Erythroblast (primary cell): ENCODE measurements around the gene COMMD4.
"Not testable (repeated sequence)": the region's sequence is repeated elsewhere in the genome, so short reads cannot be mapped to it uniquely, and the experiment has no call there.

Experiments
- DNase-seq, 2 experiments: peaks; one replicate each; lab custom pipeline; 2025; lab: John Stamatoyannopoulos, UW
- GATA1 ChIP-seq: IDR thresholded peaks from 2 replicates; pipeline ENCODE4 v1.6.1; 2011; ENCODE audit warnings: low read depth, mild to moderate bottlenecking, control low read depth, low read length, moderate library complexity
- POLR2A ChIP-seq: IDR thresholded peaks from 2 replicates; pipeline ENCODE4 v1.6.1; 2011; ENCODE audit warnings: mild to moderate bottlenecking, low read length

COMMD4 gene

DNA sequence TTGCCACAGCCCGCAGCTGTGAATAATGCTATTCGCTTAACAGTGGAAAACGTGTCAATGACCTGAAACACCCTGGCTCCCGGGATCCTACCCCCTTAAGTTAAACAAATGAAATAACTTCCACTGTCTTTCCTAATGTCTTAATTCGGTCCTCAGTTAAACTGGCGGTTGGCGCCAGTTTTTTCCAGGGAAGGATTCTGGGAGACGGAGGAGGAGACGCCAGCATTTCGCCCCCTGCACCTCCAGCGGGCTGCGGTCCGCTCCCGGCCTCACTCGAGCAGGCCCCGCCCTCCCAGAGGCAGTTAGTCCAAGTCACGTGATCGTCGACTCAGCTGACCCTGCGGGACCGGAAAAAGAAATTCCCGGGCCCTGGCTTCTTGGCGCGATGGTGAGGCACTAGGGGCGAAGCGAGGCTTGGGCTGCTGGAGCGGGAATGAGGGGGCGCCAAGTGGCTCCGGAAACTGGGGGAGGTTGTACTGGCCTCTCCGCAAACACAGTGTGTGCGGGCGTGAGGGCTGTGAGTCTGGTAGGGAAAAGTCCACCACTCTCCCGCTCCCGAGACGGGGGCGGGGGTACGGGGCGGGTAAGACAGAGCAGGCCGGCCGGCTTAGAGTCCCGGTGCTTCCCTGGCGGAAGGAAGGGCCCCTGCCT is at the start of gene COMMD4:
TSS of gene COMMD4 (plus strand) at position 359 of the 651 bp plus-strand sequence. CDS start at position 386, 27 bp downstream.
- TF ChIP-seq GATA1 (no peak), POLR2A (peak; percentile 73)
- DNase-seq = peak; percentile 94

DNA sequence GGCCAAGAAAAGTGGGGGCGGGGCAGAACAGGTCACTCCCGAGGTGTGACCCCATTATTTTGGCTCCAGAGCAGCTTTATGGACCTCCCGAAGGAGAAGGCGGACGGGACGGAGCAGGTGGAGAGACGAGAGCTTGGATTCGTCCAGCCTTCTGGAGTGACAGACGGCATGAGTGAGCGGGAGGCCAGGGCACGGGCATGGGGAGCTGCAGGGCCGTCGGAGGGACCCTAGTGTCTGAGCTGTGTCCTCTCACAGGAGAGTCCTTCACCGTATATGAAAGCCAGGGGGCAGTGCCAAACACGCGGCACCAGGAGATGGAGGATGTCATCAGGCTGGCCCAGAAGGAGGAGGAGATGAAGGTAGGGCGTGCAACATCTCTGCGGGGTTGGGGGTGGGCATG is 42.2 kb upstream of the COMMD4 start:
- DNase-seq = not testable (repeated sequence)

DNA sequence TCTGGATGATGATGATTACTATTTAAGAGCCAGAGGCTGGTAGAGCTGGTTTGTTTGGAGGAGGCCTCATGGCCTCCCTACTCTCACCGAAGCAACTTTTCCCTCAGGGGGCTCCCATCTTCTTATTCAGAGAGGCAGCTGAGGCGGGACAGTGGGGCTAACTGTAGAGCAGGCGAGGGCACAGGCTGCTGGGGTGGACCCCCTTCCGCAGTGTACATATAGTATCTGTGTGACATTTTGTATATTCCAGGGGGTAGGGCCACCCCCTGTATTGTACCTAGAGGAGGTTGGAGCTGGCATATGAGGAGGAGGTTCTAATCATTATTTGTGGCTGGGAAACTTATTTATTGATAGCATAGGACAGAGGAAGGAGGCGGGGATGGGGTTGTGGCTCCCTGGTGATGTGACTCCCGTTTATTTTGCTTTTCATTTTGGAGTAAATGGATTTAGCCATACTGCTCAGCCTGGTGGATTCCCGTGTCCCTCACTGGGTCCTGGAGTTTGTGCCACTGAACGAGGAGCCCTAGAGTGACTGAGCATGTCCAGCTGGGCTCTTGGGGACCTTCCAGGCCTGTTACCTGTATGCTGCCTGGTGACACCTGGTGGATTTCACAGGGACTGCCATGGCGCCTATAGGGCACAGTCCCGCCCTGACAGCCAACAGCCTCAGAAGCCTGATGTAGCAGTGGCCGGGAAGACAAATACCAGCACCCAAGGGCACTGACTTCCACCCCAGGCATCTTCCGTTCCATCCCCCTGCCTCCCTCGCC is 37.1 kb upstream of the COMMD4 start:
- not testable (repeated sequence) for DNase-seq

DNA sequence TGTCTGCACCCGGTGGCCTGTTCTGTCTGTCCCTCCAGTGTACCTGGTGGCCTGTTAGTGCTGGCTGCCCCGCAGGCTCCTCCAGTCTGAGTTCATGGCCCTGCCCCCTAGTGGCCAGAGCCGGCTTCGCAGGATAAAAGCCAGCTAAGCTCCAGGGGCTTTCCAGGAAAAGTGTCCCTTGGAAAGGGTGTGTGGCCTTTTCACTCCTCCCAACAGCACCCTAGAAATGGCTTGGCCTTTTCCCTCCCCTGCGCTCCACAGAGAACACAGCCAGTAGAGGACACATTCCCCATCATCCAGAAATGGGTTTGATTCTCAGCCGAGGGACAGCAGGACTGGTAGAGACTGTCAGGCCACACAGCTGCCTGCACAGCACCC is 36.6 kb upstream of the COMMD4 start:
- DNase-seq = not testable (repeated sequence)

DNA sequence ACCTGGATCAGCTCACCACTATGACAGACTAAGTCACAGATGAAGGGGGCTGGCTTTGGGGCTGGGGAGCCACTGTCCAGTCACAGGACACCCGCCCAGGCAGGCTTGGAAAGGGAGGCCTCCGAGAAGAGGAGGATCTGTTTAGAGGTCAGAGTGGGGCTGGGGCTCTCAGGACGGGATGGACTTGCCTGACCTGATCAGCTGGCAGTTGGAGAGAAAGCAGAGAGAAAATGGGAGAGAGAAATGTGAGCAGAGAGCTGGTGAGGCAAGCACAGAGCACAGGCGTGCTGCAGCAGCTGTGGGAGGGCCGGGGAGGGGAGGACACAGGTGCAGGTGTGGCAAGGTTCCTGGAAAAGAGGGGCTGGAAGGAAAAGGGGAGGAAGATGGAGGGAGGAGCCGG is 35.8 kb upstream of the COMMD4 start:
- DNase-seq = not testable (repeated sequence)

DNA sequence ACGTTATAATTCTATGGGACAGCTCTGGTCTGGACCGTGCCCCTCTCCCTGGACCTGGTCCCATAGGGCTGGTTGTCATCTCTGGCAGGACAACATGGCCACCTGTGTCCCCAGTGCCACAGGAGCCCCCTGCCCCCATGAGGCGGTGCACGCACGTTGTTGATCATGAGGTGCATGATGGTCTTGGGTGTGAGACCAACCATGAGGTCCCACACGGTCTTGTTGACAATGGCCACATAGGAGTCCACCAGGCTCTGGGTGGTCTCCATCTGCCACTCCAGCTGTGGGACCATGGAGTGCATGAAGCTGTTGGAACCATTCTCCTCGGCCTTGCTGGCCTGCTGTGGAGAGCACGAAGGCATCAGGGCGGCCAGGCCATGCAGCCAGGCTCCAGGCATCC is 33.5 kb upstream of the COMMD4 start:
- DNase-seq = no peak
- no peak for TF ChIP-seq GATA1

DNA sequence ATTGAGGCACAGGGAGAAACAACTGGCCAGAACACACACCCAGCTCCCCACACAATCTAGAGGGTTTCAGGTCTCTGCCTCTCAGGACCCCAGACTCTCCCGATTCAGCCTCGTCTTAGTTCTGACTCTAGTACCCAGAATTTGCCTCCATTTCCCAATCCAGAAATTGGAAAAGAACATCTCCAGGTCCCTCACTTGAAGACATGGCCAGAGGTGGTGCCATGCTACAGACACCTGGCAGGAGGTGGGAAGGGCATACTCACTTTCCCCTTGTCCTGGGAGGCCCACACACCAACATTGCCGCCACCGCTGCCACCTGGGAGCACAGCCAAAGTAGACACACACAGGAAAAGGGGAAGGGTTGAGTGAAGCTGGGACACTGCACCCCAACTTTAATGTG is 33.1 kb upstream of the COMMD4 start:
- DNase-seq = not testable (repeated sequence)

DNA sequence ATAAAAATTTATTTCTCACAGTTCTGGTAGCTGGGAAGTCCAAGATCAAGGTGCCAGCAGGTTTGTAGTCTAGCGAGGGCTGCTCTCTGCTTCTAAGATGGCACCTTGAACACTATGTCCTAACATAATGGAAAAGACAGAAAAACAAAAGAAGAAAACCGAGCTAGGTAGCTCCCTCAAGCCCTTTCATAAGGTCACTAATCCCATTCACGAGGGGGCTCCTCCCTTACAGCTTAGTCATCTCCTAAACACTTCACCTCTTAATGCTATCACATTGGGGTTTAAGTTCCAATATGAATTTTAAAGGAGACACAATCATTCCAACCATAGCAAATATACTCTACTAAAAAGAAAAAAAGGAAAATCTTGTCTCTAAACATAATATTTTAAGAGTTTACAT is 29.7 kb upstream of the COMMD4 start:
- TF ChIP-seq POLR2A = no peak
- no peak for TF ChIP-seq GATA1
- no peak for DNase-seq

DNA sequence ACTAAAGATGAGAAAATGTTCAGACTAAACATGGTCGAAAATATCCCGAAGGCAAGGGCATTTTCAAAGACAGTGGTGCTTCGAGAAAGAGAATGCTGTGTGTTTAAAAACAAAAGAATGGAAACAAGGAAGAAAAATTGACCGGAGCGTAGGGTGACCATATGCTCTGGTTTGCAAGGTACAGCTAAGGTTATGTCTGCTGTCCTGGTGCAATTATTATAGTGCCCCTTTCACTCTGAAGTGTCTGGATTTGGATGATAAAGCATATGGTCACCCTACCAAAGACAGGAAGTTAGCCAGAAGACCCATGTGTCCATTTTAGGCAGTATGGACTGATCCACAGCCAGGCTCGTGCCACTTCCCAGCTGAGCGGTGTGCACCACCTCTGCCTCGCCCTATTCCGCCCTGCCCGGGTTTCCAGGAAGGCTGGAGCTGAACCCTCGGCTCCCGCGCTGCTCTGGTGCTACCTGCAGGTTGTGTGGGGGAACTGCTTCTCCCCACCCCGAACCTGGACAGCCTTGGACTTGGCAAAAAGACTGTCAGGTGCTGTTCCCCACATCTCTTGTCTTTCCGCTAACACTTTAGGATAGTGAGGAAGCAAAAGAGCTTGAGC is 28.0 kb upstream of the COMMD4 start:
- DNase-seq = peak; percentile 22 to 33
- TF ChIP-seq GATA1 = no peak
- TF ChIP-seq POLR2A = no peak

DNA sequence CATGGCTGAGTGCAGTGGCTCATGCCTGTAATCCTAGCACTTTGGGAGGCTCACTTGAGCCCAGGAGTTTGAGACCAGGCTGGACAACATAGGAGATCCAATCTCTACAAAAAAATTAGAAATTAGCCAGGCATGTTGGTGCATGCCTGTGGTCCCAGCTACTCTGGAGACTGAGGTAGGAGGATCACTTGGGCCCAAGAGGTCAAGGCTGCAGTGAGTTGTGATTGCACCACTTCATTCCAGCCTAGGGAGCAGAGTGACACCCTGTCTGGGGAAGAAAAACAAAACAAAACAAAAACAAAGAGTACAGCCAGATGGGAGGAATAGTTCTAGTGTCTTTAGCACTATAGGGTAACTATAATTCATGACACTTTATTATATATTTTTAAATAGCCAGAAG is 26.2 kb upstream of the COMMD4 start:
- no peak for DNase-seq
- TF ChIP-seq GATA1 = no peak
- no peak for TF ChIP-seq POLR2A

DNA sequence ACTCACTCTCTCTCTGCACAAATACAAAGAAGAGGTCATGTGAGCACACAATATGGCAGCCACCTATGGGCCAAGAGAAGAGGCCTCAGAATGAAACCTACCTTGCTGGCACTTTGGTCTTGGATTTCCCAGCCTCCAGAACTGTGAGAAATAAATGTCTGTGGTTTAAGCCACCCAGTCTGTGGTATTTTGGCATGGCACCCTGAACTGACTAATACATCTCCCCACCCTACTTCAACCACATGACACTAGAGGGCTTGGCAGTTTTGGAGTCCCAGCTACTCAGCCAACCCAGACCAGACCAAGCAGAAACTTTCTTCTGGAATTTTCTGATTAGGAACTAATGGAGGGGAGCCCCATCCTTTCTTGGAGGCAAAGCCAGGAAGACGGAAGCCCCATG is 23.3 kb upstream of the COMMD4 start:
- DNase-seq = not testable (repeated sequence)

DNA sequence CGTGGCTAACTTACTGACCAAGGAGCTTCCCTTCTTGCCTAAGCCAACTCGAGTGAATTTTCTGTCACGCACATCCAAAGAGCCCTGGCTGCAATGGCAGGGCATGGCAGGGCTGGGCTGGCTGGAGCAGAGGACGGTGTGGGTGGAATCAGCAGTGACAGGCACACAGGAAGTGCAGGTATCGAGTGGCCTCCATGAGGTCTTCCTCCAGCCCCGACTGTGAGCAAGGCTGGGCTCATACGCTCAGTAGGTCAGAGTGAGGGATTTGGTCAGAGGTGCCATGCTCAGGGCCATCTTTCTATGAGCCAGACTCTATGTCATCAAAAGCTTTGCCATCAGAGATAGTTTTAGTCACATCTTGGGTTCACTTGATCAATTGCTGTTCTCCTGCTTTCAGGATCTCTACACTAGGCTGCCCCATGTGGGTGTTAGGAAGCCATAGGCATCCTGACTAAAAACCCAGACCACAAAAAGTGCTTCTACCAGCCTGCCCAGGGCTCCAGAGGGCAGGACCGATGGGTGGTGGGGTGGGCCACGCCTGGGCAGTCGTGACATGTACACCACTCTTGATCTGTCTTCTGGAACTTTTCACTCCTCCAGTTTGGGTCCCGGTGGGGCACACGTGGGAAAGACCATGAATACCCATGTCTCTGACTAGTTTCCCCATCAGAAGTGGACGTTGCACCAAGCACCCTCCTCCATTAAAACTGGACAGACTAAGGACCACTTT is 22.6 kb upstream of the COMMD4 start:
- no peak for DNase-seq
- TF ChIP-seq POLR2A (no peak), GATA1 (no peak)

DNA sequence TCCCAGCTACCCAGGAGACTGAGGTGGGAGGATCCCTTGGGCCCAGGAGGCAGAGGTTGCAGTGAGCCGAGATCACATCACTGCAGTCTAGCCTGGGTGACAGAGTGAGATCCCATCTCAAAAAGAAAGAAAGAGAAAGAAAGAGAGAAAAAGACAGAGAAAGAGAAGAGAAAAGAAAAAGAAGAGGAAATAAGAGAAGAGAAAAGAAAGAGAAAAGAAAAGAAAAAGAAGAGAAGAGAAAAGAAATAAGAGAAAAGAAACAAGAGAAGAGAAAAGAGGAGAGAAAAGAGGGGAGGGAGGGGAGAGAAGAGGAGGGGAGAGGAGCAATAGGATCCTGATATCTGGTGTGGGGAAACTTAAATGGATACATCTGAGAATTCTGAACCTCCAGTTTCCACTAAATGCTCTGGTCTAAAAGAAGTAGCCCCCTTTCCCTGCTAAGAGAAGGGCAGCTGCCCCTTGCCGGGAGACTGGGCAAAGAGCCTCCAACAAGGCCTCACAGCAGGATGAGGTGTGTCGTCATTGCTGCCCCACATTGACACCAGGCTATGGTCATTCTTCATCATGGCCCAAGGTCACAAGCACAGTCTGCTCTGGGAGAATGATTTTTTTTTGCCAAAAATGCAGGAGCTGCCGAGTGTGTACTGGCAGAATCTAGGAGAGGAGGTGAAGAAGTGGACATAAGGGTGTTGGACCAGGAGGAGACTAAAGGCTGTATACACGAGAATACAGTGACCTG is 21.1 kb upstream of the COMMD4 start:
- TF ChIP-seq POLR2A (no peak), GATA1 (no peak)
- no peak for DNase-seq

DNA sequence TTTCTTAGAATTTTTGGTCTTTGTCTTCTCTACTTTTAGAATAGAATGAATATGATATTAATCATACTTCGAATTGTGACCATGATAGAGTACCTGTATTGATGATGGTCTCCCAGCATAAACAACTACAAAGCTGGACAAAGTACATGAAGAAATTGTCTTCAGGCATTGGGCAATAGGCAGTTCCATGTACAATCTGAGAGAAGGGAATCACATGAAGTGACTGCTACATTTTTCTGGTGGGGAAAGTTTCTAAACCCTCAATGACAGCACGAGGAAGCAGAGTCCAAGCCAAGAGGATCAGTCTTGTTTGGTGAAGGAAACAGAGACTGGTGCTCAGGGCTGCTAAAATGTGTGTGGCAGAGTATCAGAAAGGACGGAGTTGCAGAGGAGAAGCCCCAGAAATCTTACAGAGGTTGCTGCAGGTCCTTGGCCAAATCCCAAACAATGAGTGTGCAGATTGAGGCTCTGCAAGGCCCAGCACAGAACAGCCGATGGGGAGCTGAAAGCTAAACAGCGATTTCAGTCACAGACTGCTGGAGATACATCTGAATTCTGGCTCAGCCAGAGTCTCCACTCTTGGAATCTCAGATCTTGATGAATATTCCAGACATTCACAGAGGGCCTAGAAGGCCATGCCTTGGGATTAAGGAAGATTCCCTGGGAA is 16.5 kb upstream of the COMMD4 start:
- not testable (repeated sequence) for DNase-seq
